LNCaP clone FGC (cell line): ENCODE results near the gene RNF224.
A peak's percentile ranks its signal among the peaks of the same experiment; 100 is the strongest.

Experiments
- DNase-seq: peaks from one replicate; pipeline ENCODE4 v3.0.0-alpha.2; 2011; ENCODE audit warnings: low read depth
- H3K4me3 ChIP-seq: 2 replicates; pipeline ENCODE4 v1.5.1; 2011; ENCODE audit warnings: mild to moderate bottlenecking, low read depth, low read length, control low read depth
- TF ChIP-seq, protein P1 (sequence below): IDR thresholded peaks from 2 replicates; pipeline ENCODE4 v1.5.1; 2012; ENCODE audit warnings: mild to moderate bottlenecking; ENCODE audit not compliant: control insufficient read depth, insufficient read depth; ENCODE audit errors: extremely low read depth

Gene RNF224

DNA sequence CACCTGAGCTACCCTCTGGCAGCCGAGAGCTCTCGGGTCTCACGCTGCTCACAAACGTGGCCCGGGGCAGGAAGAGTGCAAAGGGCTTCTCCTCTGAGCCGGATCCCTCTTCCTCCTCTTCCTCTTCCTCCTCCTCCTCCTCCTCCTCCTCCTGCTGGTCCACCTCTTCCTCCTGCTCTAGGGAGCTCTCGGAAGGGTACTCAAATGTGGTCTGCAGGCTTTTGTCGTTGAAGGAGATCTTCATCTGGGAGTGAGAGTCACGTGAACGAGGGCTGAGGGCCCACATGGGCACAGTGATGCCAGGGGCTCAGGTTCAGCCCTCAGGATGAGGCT lies 34.9 kb upstream of the RNF224 start:
- no peak overlapping the region for H3K4me3 ChIP-seq
- no peak for DNase-seq
- TF ChIP-seq, protein P1, sequence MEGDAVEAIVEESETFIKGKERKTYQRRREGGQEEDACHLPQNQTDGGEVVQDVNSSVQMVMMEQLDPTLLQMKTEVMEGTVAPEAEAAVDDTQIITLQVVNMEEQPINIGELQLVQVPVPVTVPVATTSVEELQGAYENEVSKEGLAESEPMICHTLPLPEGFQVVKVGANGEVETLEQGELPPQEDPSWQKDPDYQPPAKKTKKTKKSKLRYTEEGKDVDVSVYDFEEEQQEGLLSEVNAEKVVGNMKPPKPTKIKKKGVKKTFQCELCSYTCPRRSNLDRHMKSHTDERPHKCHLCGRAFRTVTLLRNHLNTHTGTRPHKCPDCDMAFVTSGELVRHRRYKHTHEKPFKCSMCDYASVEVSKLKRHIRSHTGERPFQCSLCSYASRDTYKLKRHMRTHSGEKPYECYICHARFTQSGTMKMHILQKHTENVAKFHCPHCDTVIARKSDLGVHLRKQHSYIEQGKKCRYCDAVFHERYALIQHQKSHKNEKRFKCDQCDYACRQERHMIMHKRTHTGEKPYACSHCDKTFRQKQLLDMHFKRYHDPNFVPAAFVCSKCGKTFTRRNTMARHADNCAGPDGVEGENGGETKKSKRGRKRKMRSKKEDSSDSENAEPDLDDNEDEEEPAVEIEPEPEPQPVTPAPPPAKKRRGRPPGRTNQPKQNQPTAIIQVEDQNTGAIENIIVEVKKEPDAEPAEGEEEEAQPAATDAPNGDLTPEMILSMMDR: no peak

DNA sequence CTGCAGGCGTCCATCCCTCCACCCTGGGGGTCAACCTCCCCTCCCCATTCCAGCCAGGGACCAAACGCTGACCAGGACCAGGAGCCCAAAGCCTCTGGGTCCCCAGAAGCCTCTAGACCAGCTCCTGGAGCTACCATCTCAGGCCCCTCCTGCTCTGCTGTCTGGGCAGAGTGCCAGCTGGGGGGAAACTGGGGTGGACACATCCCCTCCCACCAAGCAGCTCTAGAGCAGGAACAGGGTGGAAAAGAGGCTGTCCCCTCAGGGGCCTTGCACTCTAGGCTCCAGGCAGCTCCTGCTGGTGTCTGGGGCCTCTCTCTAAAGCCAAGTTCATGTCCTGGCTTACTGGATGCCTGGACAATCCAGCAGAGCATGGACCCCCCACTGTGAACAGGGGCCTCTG lies 34.4 kb upstream of the RNF224 start:
- no peak overlapping the region for H3K4me3 ChIP-seq
- DNase-seq: no peak
- TF ChIP-seq, protein P1: no peak

DNA sequence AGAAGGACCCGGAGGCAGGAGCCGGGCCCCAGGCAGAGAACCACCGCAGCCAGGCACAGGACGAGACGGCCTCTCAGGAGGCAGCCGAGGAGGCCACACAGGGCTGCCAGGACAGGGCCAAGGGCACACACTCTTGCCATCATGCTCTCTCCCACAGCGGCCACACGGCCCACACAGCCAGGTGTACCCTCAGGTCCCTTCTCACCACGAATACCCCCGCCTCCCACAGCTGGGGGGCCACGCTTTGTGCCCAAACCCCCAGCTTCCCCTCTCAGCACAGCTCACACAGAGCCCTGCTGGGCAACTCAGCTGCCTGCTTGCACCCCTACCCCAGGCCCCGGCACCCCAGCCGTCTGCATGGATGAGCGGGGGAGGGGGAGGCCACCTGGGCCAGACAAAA lies 33.5 kb upstream of the RNF224 start:
- no peak for DNase-seq
- no peak overlapping the region for H3K4me3 ChIP-seq
- TF ChIP-seq, protein P1: no peak

DNA sequence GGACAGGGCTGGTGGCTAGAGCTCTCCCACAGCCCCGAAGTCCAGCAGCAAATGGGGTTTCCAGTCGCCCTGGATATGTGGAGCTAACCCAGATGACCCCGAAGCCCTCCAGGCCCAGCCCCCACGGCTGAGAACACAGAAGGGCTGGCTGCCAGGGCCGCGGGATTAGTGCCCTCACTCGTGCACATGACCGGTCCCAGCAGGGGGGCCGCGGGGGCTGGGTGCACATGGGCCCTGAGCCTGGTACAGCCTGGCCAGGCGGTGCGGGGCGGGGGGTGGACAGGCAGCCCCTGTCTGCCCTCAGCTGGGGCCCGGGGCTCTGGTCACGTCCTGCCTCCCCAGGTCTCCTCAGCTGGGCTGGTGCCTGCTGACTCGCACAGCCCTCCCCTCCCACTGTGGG lies 32.9 kb upstream of the RNF224 start:
- TF ChIP-seq, protein P1: no peak
- no peak for DNase-seq
- peak overlapping the region; percentile 42 for H3K4me3 ChIP-seq

DNA sequence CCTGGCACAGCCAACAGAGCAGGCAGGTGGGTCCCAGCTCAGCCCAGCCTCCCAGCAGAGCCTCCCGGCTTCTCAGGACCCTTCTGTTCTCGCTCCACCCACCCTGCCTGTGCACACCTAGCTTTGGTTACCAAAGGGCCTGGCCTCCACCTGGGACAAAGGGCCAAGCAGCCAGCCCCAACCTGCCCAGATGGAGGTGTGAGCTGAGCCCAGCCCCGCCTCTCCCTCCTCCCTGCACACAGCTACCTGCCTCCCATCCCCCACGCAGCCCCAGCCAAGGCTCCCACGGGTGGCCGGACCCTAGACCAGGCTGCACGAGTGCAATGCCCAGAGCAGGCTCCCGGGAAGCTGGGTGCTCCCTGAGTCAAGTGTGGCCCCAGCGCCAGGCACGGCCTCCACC lies 32.4 kb upstream of the RNF224 start:
- DNase-seq: no peak
- TF ChIP-seq, protein P1: no peak
- H3K4me3 ChIP-seq: peak overlapping the region; percentile 42

DNA sequence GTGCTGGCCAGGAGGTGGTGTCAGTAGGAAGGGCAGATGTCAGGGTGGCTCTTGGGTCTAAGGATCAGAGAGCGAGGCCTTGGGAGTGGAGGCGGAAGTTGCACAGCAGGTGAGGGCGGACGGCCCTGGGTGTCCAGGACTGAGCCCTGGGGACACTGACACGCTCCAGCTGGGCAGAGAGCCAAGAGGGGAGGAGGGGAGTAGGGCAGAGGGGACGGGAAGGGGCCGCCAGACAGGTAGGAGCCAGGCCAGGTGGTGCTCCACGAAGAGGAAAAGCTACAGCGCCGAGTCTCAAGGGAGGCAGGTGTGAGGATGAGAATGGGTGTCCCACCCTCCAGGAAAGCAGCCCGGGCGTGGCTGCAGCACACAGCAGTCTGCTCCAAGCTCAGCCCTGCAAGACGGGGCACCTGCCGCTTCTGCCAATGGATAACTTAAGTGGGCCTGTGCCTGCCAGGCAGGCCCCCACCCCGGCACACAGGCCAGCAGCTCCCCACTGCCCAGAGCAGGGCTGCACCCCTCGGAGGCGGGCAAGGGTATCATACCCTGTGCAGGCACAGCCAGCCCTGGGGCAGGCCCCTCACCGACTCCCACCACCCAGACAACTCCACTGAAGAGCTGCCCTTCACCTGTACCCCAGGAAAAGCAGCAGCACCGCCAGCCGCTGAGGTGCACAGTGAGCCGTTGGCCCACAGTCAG lies 31.6 kb upstream of the RNF224 start:
- no peak for DNase-seq
- TF ChIP-seq, protein P1: no peak
- H3K4me3 ChIP-seq: peak overlapping the region; percentile 42
